ENCODE results near the gene FOXP1. TPM values are rescaled to one million over a fixed set of nuclear protein-coding genes. Genes with fewer than 3 reads are reported as not detected.

Gene FOXP1
- total and polyA plus RNA-seq, 12 donors, result 7.6 to 42.7 (median 24.3) TPM

- H3K36me3 ChIP-seq (replicated peaks in 1 of 2), result no peaks in the 10 kb centered on the region
- H3K27ac ChIP-seq, result no peak overlapping the region
Measured at GRCh38 chr3:71110385-71111222, 472.9 kb downstream of the FOXP1 start.

DNA sequence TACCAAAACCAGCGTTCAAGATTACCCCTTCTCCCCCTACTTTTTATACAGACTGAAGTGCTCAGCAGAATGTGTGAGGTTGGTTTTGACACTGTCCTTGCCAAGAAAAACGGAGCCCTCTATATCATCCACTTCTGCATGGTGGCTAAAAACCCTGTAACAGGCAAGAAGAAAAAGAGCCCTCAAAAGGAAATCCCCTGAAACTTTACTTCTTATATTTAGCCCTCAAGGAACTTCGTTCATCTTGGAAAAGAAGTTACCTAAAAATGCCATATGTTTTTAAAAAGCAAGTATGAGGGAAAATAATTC is 473.6 kb downstream of the FOXP1 start:
- H3K27me3 ChIP-seq, result no peaks in the 10 kb centered on the region
- H3K4me3 ChIP-seq, result no peak overlapping the region
- no peak overlapping the region for H3K27ac ChIP-seq
- 79 to 89% (median 85%) methylated on average over 3 of the region's 3 CpGs for WGBS, 4 donors
- no peaks in the 10 kb centered on the region for H3K4me1 ChIP-seq (replicated peaks in 1 of 2)
- no peak for TF ChIP-seq CTCF (IDR thresholded peaks at IDR 0.05)
- TF ChIP-seq POLR2A (IDR thresholded peaks at IDR 0.05), result no peak
- no peak for DNase-seq
- no peaks in the 10 kb centered on the region for H3K9me3 ChIP-seq (replicated peaks in 1 of 3)
- H3K36me3 ChIP-seq (replicated peaks in 1 of 2), result no peaks in the 10 kb centered on the region
- intact Hi-C loops (cut with DNase I), result no loop called here

More at GRCh38 chr3:71110385-71111222, 472.9 kb downstream of the FOXP1 start:
- TF ChIP-seq POLR2A (IDR thresholded peaks at IDR 0.05) (no peak), CTCF (IDR thresholded peaks at IDR 0.05) (no peak)
- H3K9me3 ChIP-seq (replicated peaks in 1 of 3), result no peaks in the 10 kb centered on the region
- WGBS, 4 donors, result 85 to 94% (median 89%) methylated on average over 8 of the region's 8 CpGs
- no peaks in the 10 kb centered on the region for H3K27me3 ChIP-seq
- intact Hi-C loops (cut with DNase I), result no loop called here
- no peak overlapping the region for H3K4me3 ChIP-seq
- no peaks in the 10 kb centered on the region for H3K4me1 ChIP-seq (replicated peaks in 1 of 2)
- DNase-seq, result no peak

GRCh38 chr3:71109241-71109976 is 474.1 kb downstream of the FOXP1 start:
- H3K9me3 ChIP-seq (replicated peaks in 1 of 3), result no peaks in the 10 kb centered on the region
- DNase-seq, result no peak
- 84 to 91% (median 88%) methylated on average over 8 of the region's 8 CpGs for WGBS, 4 donors
- H3K4me1 ChIP-seq (replicated peaks in 1 of 2), result no peaks in the 10 kb centered on the region
- intact Hi-C loops (cut with DNase I), result no loop called here
- no peaks in the 10 kb centered on the region for H3K27me3 ChIP-seq
- H3K36me3 ChIP-seq (replicated peaks in 1 of 2), result no peaks in the 10 kb centered on the region
- no peak overlapping the region for H3K27ac ChIP-seq
- H3K4me3 ChIP-seq, result no peak overlapping the region
- TF ChIP-seq CTCF (IDR thresholded peaks at IDR 0.05) (no peak), POLR2A (IDR thresholded peaks at IDR 0.05) (no peak)

GRCh38 chr3:71107926-71108325 is 475.6 kb downstream of the FOXP1 start:
- 53 to 65% (median 63%) methylated on average over 3 of the region's 3 CpGs for WGBS, 4 donors
- TF ChIP-seq CTCF (IDR thresholded peaks at IDR 0.05) (no peak), POLR2A (IDR thresholded peaks at IDR 0.05) (no peak)
- intact Hi-C loops (cut with DNase I), result no loop called here
- Histone ChIP-seq H3K36me3 (replicated peaks in 1 of 2) (no peaks in the 10 kb centered on the region), H3K4me3 (no peak overlapping the region), H3K27ac (no peak overlapping the region), H3K4me1 (replicated peaks in 1 of 2) (peaks cover 0 to 8% of the 10 kb centered on the region in 2 donors), H3K9me3 (replicated peaks in 1 of 3) (no peaks in the 10 kb centered on the region), H3K27me3 (no peaks in the 10 kb centered on the region)
- no peak for DNase-seq

All from adrenal gland (tissue), 12 donors.